Sigmoid colon (tissue), 4 donors: ENCODE measurements around the gene RER1.

Source experiments
- EP300 ChIP-seq, 4 donors: sonication (generic); formaldehyde crosslinking; IDR thresholded peaks; one replicate each; pipeline ENCODE4 v1.6.1; 2017; ENCODE audit warnings: antibody characterized with exemption in 4 of 4
- TF ChIP-seq, protein P1 (sequence below), 4 experiments: fragments of 450-650 bp in 3 of 4; fragments of 200-600 bp in 1 of 4; IDR thresholded peaks; one replicate each; pipeline ENCODE4 v1.5.1; 2016 to 2019; ENCODE audit warnings: antibody characterized with exemption in 4 of 4, mild to moderate bottlenecking in 3 of 4, moderate library complexity in 2 of 4

DNA sequence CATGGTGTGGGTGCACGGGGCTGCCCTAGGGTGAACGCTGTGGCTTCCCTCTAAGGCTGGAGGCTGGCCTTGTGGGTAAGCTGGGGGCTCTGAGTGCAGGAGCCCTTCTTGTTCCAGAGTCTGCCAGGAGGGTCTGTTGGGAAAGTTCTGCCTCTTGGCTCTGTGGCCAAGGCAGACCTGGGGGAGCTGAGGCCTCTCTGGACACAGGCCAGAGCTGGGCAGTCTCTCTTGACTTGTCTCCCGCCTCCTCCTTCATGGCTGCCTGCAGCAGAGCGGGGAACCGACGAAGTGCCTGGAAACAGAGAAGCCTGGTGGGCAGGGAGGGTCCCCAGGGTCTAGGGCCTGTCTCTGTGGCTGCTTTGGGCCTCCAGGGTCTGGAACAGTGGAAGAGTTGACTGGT lies 51.0 kb downstream of the RER1 start:
- TF ChIP-seq, protein P1, sequence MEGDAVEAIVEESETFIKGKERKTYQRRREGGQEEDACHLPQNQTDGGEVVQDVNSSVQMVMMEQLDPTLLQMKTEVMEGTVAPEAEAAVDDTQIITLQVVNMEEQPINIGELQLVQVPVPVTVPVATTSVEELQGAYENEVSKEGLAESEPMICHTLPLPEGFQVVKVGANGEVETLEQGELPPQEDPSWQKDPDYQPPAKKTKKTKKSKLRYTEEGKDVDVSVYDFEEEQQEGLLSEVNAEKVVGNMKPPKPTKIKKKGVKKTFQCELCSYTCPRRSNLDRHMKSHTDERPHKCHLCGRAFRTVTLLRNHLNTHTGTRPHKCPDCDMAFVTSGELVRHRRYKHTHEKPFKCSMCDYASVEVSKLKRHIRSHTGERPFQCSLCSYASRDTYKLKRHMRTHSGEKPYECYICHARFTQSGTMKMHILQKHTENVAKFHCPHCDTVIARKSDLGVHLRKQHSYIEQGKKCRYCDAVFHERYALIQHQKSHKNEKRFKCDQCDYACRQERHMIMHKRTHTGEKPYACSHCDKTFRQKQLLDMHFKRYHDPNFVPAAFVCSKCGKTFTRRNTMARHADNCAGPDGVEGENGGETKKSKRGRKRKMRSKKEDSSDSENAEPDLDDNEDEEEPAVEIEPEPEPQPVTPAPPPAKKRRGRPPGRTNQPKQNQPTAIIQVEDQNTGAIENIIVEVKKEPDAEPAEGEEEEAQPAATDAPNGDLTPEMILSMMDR (IDR thresholded peaks at IDR 0.05), result no peak
- no peak for TF ChIP-seq EP300 (IDR thresholded peaks at IDR 0.05)
